Measurements from ENCODE around the gene GGPS1.

DNA sequence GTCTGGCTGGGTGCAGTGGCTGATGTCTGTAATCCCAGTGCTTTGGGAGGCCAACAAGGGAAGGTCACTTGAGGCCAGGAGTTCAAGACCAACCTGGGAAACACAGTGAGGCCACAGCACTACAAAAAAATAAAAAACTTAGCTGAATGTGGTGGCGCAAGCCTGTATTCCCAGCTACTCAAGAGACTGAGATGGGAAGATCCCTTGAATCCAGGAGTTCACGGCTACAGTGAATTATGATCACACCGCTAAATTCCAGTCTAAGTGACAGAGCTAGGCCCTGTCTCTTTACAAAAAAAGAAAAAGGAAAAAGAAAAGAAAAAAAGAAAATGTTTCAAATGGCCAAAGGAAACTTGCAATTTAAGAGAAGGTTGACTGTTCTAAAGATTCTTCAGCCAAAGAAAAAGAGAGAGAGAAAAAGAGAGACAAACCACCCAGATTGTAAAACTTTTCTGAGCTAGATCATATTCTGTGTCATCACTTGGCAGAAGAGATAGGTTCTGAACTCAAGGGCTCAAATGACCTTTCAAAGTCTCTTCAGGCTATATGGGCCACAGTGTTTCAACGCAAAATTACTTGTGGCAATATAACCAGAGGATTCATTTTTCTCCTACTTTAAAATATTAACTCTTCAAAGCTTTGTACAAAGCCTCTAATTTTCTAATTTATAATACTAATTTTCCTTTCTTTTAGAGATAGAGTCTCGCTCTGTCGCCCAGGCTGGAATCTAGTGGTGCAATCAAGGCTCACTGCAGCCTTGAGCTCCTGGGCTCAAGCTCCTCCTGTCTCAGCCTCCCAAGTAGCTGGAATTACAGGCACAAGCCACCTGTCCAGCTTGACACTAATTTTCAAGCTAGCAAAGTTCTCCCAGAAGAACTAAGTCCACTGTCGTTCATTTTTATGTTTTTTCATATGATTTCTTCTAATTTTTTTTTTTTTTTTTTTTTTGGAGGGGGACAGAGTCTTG is 20.9 kb upstream of the GGPS1 start:
- TF ChIP-seq, protein P1, sequence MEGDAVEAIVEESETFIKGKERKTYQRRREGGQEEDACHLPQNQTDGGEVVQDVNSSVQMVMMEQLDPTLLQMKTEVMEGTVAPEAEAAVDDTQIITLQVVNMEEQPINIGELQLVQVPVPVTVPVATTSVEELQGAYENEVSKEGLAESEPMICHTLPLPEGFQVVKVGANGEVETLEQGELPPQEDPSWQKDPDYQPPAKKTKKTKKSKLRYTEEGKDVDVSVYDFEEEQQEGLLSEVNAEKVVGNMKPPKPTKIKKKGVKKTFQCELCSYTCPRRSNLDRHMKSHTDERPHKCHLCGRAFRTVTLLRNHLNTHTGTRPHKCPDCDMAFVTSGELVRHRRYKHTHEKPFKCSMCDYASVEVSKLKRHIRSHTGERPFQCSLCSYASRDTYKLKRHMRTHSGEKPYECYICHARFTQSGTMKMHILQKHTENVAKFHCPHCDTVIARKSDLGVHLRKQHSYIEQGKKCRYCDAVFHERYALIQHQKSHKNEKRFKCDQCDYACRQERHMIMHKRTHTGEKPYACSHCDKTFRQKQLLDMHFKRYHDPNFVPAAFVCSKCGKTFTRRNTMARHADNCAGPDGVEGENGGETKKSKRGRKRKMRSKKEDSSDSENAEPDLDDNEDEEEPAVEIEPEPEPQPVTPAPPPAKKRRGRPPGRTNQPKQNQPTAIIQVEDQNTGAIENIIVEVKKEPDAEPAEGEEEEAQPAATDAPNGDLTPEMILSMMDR (IDR thresholded peaks at IDR 0.05; ENCODE audit: poor library complexity), result no peak
- TF ChIP-seq EZH2phosphoT487 (IDR thresholded peaks at IDR 0.05; ENCODE audit: low read depth, severe bottlenecking, unreplicated experiment), result no peak

Measured in hepatocyte (in vitro differentiated cells).